Fibroblast of villous mesenchyme (primary cell): ENCODE data around the gene PAX4. TPM values are rescaled to one million over a fixed set of nuclear protein-coding genes. Genes with fewer than 3 reads are reported as not detected.

Experiments used
- DNase-seq: peaks from one replicate; pipeline ENCODE4 v3.0.0-alpha.2; 2010; ENCODE audit warnings: low read depth
- H3K4me3 ChIP-seq: 2 replicates; pipeline ENCODE4 v1.5.1; 2011; ENCODE audit warnings: low read depth, mild to moderate bottlenecking, low read length
- total RNA-seq: library from RNA; depleted of rRNA; stranded (reverse); fragments of >200 nt; gene quantifications from 2 replicates; pipeline ENCODE4 v1.2.3, GENCODE V29; 2012
- TF ChIP-seq, protein P1 (sequence below): IDR thresholded peaks from 2 replicates; pipeline ENCODE4 v1.5.1; 2012; ENCODE audit warnings: low read depth, mild to moderate bottlenecking, low read length; ENCODE audit not compliant: insufficient read depth

Gene PAX4
- total RNA-seq, 1 donor = not detected

DNA sequence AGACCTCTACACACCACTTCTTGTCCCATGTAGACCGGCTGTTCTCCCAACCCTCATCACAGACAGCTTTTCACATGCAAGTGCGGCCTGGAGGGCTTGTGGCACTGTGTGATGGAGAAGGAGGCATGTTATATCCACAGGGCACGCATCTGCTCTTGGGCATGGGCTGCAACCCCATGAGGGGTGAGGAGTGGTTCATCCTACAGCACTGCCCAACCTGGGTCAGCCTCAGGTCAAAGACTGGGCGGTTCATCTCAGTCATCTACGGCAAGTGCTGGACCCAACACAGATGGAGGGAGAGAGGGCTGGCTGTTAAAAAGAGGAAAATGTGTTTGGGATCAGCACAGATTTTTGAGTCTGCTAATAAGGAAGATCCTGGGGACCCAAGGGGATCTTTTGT is 22.2 kb downstream of the PAX4 start:
- DNase-seq = no peak
- TF ChIP-seq, protein P1, sequence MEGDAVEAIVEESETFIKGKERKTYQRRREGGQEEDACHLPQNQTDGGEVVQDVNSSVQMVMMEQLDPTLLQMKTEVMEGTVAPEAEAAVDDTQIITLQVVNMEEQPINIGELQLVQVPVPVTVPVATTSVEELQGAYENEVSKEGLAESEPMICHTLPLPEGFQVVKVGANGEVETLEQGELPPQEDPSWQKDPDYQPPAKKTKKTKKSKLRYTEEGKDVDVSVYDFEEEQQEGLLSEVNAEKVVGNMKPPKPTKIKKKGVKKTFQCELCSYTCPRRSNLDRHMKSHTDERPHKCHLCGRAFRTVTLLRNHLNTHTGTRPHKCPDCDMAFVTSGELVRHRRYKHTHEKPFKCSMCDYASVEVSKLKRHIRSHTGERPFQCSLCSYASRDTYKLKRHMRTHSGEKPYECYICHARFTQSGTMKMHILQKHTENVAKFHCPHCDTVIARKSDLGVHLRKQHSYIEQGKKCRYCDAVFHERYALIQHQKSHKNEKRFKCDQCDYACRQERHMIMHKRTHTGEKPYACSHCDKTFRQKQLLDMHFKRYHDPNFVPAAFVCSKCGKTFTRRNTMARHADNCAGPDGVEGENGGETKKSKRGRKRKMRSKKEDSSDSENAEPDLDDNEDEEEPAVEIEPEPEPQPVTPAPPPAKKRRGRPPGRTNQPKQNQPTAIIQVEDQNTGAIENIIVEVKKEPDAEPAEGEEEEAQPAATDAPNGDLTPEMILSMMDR = no peak
- no peak overlapping the region for H3K4me3 ChIP-seq

DNA sequence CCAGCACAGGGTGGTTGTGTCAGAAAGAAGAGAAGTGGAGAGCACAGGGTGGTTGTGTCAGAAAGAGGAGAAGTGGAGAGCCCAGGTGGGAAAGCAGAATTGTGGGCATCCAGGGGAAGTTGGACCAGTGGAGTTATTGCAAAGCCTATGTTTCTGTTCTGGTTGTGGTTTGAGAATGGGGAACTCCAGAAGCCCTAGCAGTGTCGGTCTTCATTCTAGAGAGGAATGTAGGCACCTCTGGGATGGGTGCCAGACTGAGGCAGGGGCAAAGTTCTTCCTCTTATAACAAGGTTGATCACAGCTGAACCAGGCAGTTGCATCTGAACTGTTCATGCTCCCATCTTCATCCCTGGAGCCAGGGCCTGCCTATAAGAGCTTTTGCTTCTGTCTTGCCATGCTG is 23.5 kb downstream of the PAX4 start:
- TF ChIP-seq, protein P1 = no peak
- H3K4me3 ChIP-seq = no peak overlapping the region
- no peak for DNase-seq

DNA sequence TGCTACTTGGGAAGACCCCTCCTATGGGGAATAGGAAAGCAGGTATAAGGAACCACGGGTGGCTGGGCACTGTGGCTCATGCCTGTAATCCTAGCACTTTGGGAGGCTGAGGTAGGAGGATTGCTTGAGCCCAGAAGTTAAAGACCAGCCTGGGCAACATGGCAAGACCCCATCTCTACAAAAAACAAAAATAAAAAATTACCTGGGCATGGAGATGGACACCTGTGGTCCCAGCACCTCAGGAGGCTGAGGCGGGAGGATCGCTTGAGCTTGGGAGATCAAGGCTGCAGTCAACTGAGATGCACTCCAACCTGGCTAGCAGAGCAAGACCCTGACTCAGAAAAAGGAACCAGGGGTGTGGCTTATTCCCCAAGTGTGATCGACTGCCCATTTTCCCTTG is 25.4 kb downstream of the PAX4 start:
- no peak overlapping the region for H3K4me3 ChIP-seq
- DNase-seq = no peak
- TF ChIP-seq, protein P1 = no peak

DNA sequence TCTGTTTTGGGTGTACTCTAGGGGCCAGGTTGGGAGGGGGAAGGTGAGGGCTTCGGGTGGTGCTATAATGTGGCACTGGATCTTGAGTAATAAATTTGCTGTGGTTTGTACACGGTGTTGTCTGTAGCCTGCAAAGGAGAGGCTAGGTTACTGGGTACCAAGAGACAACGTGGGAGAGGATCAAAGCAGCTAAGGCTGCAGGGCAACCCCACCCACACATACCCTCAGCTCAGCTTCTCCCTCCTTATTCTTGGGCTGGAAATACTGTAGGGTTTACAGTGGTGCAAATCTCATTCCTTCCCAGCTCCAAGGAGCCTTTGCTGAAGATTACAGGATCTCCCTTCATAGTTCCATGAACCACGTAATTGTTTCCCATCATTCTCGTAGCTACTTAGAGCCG is 26.4 kb downstream of the PAX4 start:
- DNase-seq = no peak
- TF ChIP-seq, protein P1 = no peak
- H3K4me3 ChIP-seq = no peak overlapping the region

DNA sequence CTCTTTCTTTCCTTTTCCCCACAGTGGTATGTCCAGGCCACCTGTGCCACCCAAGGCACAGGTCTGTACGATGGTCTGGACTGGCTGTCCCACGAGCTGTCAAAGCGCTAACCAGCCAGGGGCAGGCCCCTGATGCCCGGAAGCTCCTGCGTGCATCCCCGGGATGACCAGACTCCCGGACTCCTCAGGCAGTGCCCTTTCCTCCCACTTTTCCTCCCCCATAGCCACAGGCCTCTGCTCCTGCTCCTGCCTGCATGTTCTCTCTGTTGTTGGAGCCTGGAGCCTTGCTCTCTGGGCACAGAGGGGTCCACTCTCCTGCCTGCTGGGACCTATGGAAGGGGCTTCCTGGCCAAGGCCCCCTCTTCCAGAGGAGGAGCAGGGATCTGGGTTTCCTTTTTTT is 26.8 kb downstream of the PAX4 start:
- no peak for DNase-seq
- TF ChIP-seq, protein P1 = no peak
- H3K4me3 ChIP-seq = no peak overlapping the region

DNA sequence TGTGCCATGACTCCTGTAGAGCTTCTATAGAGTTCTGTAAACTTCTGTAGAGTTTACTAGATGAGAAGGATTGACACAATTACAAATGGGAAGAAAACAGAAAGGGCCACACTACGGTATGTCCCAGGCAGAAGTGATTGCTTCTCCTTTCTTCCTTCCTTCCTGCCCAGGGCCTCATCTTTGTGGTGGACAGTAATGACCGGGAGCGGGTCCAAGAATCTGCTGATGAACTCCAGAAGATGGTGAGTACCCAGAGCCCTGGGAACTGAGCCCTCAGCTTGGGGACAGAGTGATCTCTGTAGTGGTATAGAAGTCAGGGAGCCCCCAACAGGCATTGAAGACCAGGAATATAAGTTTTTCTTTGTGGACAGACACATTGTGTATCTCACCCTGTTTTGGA is 28.0 kb downstream of the PAX4 start:
- TF ChIP-seq, protein P1 = no peak

DNA sequence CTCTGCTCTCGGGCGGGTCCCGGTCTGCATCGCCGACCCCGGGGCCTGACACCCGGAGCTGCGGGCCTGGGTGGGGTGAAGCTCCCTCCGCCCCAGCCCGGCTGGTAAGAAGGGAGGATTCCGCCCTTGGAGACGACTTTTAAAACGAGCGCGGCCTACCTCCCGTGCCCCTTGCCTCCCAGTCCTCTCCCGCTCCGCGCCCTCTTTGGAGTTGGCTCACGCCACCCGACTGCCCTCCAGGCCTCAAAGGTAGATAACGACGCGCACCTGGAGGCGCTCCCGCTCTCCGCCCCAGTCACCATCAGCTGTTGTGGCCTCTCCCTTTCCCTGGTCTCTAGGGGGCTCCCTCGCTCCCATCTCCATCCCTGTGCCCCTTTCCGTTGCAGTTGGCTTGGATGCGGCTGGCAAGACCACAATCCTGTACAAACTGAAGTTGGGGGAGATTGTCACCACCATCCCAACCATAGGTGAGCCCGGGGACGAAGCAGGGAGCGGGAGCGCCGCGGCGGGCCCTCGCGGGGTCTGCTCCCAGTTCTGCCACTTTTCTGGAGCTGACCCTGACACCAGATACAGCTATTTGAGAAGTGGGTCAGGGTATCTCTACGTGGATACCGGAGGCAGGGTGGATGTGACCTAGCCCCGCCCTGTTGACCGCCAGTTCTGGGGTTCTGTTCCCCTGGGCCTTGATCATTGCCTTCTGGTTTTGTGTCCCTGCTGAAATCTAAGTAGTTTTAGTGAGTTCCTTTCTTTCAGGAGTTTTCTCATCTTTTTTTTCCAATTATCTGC is 29.1 kb downstream of the PAX4 start:
- DNase-seq = peak; percentile 47
- TF ChIP-seq, protein P1 = peak; percentile 70
- peak overlapping the region; percentile 93 for H3K4me3 ChIP-seq

More for the DNA sequence above, 28.0 kb downstream of the PAX4 start:
- no peak for DNase-seq
- H3K4me3 ChIP-seq = no peak overlapping the region
